Hepatocyte (in vitro differentiated cells): ENCODE measurements around the gene SETD3. TPM values are rescaled to one million over a fixed set of nuclear protein-coding genes. Genes with fewer than 3 reads are reported as not detected.

Source experiments
- DNase-seq: peaks from one replicate; pipeline ENCODE4 v3.0.0-alpha.2; 2016; ENCODE audit warnings: low spot score
- H2AFZ ChIP-seq: fragments of 200-600 bp; sonication (generic); 2 replicates; pipeline ENCODE4 v1.6.0; 2016; ENCODE audit warnings: antibody characterized with exemption, mild to moderate bottlenecking
- H3K27ac ChIP-seq: fragments of 200-600 bp; sonication (generic); 2 replicates; pipeline ENCODE4 v1.5.1; 2016; ENCODE audit warnings: mild to moderate bottlenecking
- H3K27me3 ChIP-seq: fragments of 200-600 bp; sonication (generic); 2 replicates; pipeline ENCODE4 v1.6.1; 2016
- H3K36me3 ChIP-seq: fragments of 200-600 bp; sonication (generic); replicated peaks from 2 replicates; pipeline ENCODE4 v1.5.1; 2016; ENCODE audit warnings: low read depth; ENCODE audit not compliant: insufficient read depth
- H3K4me1 ChIP-seq: fragments of 200-600 bp; sonication (generic); 2 replicates; pipeline ENCODE4 v1.5.1; 2016; ENCODE audit warnings: mild to moderate bottlenecking, moderate library complexity; ENCODE audit not compliant: insufficient read depth
- H3K4me2 ChIP-seq: fragments of 200-600 bp; sonication (generic); 2 replicates; pipeline ENCODE4 v1.6.0; 2016
- H3K4me3 ChIP-seq: fragments of 200-600 bp; sonication (generic); 2 replicates; pipeline ENCODE4 v1.5.1; 2016; ENCODE audit warnings: mild to moderate bottlenecking
- H3K79me2 ChIP-seq: fragments of 200-600 bp; sonication (generic); 2 replicates; pipeline ENCODE4 v1.6.0; 2017; ENCODE audit warnings: mild to moderate bottlenecking
- H3K9me2 ChIP-seq: fragments of 200-600 bp; sonication (generic); replicated peaks from 2 replicates; pipeline ENCODE4 v1.6.0; 2017; ENCODE audit warnings: mild to moderate bottlenecking; ENCODE audit not compliant: insufficient read depth
- H3K9me3 ChIP-seq: fragments of 200-600 bp; sonication (generic); 2 replicates; pipeline ENCODE4 v1.5.1; 2016; ENCODE audit warnings: low read depth, mild to moderate bottlenecking
- H4K20me1 ChIP-seq: fragments of 200-600 bp; sonication (generic); 2 replicates; pipeline ENCODE4 v1.6.0; 2016; ENCODE audit warnings: mild to moderate bottlenecking; ENCODE audit not compliant: insufficient read depth, poor library complexity, severe bottlenecking
- EZH2 ChIP-seq: fragments of 200-600 bp; sonication (generic); IDR thresholded peaks from 2 replicates; pipeline ENCODE4 v1.6.1; 2016; ENCODE audit warnings: antibody characterized with exemption, mild to moderate bottlenecking, borderline replicate concordance
- EZH2phosphoT487 ChIP-seq: fragments of 200-600 bp; sonication (generic); IDR thresholded peaks from one replicate; pipeline ENCODE4 v1.6.1; 2018; ENCODE audit warnings: antibody characterized with exemption, mild to moderate bottlenecking, low read depth, moderate library complexity; ENCODE audit not compliant: unreplicated experiment, severe bottlenecking
- WGBS: methylation state at CpG from one replicate; pipeline ENCODE4 v1.1.6; 2016; ENCODE audit warnings: low lambda C conversion rate; ENCODE audit errors: missing lambda C conversion rate; 5-methylcytosine and 5-hydroxymethylcytosine counted together
- polyA plus RNA-seq: library from polyadenylated mRNA; unstranded; fragments of >200 nt; fragmentation: Nextera tagmentation; extraction: Ambion mirVana; gene quantifications from 2 replicates; pipeline ENCODE4 v1.2.1, GENCODE V29; 2016
- total RNA-seq: library from RNA; depleted of rRNA; stranded (reverse); fragments of >200 nt; gene quantifications from 2 replicates; pipeline ENCODE4 v1.2.3, GENCODE V29; 2014
- TF ChIP-seq, protein P1 (sequence below): fragments of 200-600 bp; sonication (generic); IDR thresholded peaks from 2 replicates; pipeline ENCODE4 v1.5.1; 2016; ENCODE audit warnings: antibody characterized with exemption, mild to moderate bottlenecking; ENCODE audit not compliant: poor library complexity

The SETD3 gene
- total and polyA plus RNA-seq, 2 experiments from 2014 or later, result 43.6 to 60.2 TPM

GRCh38 chr14:99519931-99520421 is 39.3 kb upstream of the SETD3 start:
- no peak for TF ChIP-seq EZH2
- no peak for TF ChIP-seq EZH2phosphoT487
- Histone ChIP-seq H3K79me2 (peaks cover 43% of the 10 kb centered on the region), H3K9me3 (no peaks in the 10 kb centered on the region), H2AFZ (no peak overlapping the region), H3K27ac (no peak overlapping the region), H3K27me3 (no peaks in the 10 kb centered on the region), H4K20me1 (peaks cover 38% of the 10 kb centered on the region), H3K4me3 (no peak overlapping the region), H3K4me1 (peaks cover 30% of the 10 kb centered on the region), H3K9me2 (no peaks in the 10 kb centered on the region), H3K36me3 (no peaks in the 10 kb centered on the region), H3K4me2 (no peak overlapping the region)
- WGBS, result 95% methylated on average over 4 of the region's 6 CpGs
- no peak for DNase-seq

DNA sequence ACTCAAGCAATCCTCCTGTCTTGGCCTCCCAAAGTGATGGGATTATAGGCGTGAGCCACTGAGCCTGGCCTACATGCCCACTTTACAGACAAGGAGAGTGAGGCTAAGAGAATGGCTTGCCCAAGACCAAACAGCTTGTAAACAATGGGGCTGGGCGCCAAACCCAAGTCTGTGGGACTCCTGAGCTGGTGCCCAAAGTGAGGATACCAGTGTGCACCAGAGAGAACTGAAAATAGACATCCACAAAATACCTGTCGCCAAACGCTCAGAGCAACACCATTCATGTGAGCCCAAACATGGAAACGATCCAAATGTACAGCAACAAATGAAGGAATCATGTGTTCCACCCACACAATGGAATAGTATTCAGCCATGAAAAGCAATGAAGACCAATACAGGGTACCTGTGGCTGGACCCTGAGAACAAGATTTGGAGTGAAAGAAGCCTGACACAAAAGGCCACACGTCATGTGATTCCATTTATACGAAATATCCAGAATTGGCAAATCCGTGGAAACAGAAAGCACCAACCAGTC is 38.8 kb upstream of the SETD3 start:
- Histone ChIP-seq H2AFZ (no peak overlapping the region), H3K79me2 (peaks cover 43% of the 10 kb centered on the region), H3K27ac (no peak overlapping the region), H3K4me1 (peaks cover 24% of the 10 kb centered on the region), H3K9me3 (no peaks in the 10 kb centered on the region), H3K36me3 (no peaks in the 10 kb centered on the region), H3K4me3 (no peak overlapping the region), H3K4me2 (no peak overlapping the region), H3K27me3 (no peaks in the 10 kb centered on the region), H4K20me1 (peaks cover 38% of the 10 kb centered on the region), H3K9me2 (no peaks in the 10 kb centered on the region)
- 97% methylated on average over 8 of the region's 8 CpGs for WGBS
- TF ChIP-seq EZH2phosphoT487 (no peak), EZH2 (no peak)
- TF ChIP-seq, protein P1, sequence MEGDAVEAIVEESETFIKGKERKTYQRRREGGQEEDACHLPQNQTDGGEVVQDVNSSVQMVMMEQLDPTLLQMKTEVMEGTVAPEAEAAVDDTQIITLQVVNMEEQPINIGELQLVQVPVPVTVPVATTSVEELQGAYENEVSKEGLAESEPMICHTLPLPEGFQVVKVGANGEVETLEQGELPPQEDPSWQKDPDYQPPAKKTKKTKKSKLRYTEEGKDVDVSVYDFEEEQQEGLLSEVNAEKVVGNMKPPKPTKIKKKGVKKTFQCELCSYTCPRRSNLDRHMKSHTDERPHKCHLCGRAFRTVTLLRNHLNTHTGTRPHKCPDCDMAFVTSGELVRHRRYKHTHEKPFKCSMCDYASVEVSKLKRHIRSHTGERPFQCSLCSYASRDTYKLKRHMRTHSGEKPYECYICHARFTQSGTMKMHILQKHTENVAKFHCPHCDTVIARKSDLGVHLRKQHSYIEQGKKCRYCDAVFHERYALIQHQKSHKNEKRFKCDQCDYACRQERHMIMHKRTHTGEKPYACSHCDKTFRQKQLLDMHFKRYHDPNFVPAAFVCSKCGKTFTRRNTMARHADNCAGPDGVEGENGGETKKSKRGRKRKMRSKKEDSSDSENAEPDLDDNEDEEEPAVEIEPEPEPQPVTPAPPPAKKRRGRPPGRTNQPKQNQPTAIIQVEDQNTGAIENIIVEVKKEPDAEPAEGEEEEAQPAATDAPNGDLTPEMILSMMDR, result no peak
- no peak for DNase-seq

- H3K4me2 ChIP-seq, result no peak overlapping the region
- no peaks in the 10 kb centered on the region for H3K27me3 ChIP-seq
- no peak overlapping the region for H2AFZ ChIP-seq
- TF ChIP-seq EZH2 (no peak), EZH2phosphoT487 (no peak)
- TF ChIP-seq, protein P1, result peak; percentile 97
- WGBS, result 49% methylated on average over 21 of the region's 21 CpGs
- peaks cover 42% of the 10 kb centered on the region for H3K79me2 ChIP-seq
- H3K9me2 ChIP-seq, result no peaks in the 10 kb centered on the region
- no peak overlapping the region for H3K4me3 ChIP-seq
- peak; percentile 82 for DNase-seq
- no peak overlapping the region for H3K27ac ChIP-seq
- no peaks in the 10 kb centered on the region for H3K36me3 ChIP-seq
- H3K4me1 ChIP-seq, result peaks cover 17% of the 10 kb centered on the region
- H3K9me3 ChIP-seq, result no peaks in the 10 kb centered on the region
- peaks cover 38% of the 10 kb centered on the region for H4K20me1 ChIP-seq
Measured at GRCh38 chr14:99518441-99519346, 38.0 kb upstream of the SETD3 start.
